ENCODE data around the gene PHB1. TPM values are rescaled to one million over a fixed set of nuclear protein-coding genes. Genes with fewer than 3 reads are reported as not detected.

PHB1 gene
- total RNA-seq, 2 experiments from 2014 or later = 390 to 404 TPM

DNA sequence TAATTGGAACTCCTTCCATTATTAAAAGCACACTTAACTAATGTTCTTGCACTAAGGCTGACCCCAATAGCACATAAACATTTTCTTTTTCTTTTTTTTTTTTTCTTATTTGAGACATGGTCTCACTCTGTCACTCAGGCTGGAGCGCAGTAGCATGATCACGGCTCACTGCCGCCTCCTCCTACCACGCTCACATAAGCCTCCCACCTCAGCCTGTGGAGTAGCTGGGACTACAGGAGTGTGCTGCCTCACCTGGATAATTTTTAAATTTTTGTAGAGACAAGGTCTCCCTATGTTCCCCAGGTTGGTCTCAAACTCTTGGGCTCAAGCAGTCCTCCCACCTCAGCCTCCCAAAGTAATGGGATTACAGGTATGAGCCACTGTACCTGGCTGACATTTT lies 51.4 kb downstream of the PHB1 start:
- H3K4me1 Mint-ChIP-seq (ENCODE audit: low read depth) = peaks cover 27% of the 10 kb centered on the region
- DNase-seq = no peak
- H3K4me3 Mint-ChIP-seq = no peak overlapping the region
- no peaks in the 10 kb centered on the region for H3K9me3 Mint-ChIP-seq
- H3K27ac Mint-ChIP-seq = no peak overlapping the region
- intact Hi-C loops (cut with micrococcal nuclease) = loop anchor here (5.0 kb wide), 1 partner anchor 694 kb away; the partner anchor contains the start of gene ITGA3
- CTCF ChIA-PET = interaction anchor here (1.0 to 1.8 kb wide), 5 partner anchors 24 to 193 kb away, joined by 3 to 5 read pairs (median 3); no protein-coding TSS in a partner anchor
- no peaks in the 10 kb centered on the region for H3K27me3 Mint-ChIP-seq (ENCODE audit: low read depth)
- H3K36me3 Mint-ChIP-seq (ENCODE audit: low read depth) = no peaks in the 10 kb centered on the region

- no peaks in the 10 kb centered on the region for H3K27me3 Mint-ChIP-seq (ENCODE audit: low read depth)
- H3K4me3 Mint-ChIP-seq = peak overlapping the region; percentile 86
- no peak for DNase-seq
- H3K9me3 Mint-ChIP-seq = no peaks in the 10 kb centered on the region
- intact Hi-C loops (cut with micrococcal nuclease) = loop anchor here (1.0 to 5.0 kb wide), 6 partner anchors 20 to 695 kb away; partner anchors contain the start of genes FAM117A, ITGA3 and SPOP
- CTCF ChIA-PET = interaction anchor here (0.6 to 1.2 kb wide), 5 partner anchors 24 to 205 kb away, joined by 3 to 5 read pairs (median 3); no protein-coding TSS in a partner anchor
- H3K4me1 Mint-ChIP-seq (ENCODE audit: low read depth) = peaks cover 32% of the 10 kb centered on the region
- H3K27ac Mint-ChIP-seq = peak overlapping the region; percentile 83
- no peaks in the 10 kb centered on the region for H3K36me3 Mint-ChIP-seq (ENCODE audit: low read depth)
Observed at GRCh38 chr17:49362723-49363117, 52.0 kb downstream of the PHB1 start.

DNA sequence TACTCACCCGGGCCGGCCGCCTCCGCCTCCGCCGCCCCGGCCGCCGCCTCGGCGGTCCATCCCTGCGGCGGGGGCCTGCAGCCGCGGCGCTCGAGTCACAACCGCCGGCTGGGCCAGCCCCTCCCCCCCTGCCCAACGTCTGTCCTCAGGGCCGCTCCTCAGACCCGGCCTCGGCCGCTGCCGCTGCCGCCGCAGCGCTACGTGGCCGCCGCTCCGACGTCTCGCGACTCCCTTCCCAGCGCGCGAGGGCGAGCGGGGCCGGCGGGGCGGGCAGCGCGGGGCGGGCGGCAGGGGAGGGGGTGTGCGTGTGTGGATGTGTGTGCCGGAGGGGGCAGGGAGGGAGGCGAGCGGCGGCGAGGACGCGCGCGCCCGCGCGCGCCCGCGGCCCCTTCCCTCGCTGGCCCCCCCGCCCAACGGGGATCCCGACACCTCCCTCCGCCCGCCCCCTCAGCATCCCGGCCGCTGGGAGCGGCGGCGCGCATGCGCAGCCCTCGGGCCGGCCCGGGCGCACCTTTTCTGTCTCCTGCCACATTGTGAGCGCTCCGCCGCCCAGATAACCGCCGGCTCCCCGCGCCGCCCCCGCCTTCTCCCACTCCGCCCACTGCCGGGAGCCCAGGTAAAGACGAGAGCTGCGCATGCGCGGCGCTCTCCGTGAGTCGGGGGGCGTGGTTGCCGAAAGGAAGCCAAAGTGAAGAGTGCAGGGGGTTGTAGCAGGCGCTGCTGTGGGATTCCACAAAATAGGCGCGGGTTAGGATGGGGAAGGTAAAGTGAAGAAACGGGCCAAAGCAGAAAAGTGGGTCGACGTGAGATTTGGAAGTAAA lies 52.6 kb downstream of the PHB1 start, which contains the start of gene ZNF652:
Gene ZNF652 (minus strand): TSS at position 349 of the 821 bp plus-strand sequence. CDS start 44,525 bp downstream, outside the sequence.
- intact Hi-C loops (cut with micrococcal nuclease) = loop anchor here (1.0 to 5.0 kb wide), 10 partner anchors 9 to 695 kb away; partner anchors contain the start of genes FAM117A, ITGA3, PHB1 and SPOP
- Mint-ChIP-seq H3K27me3 (ENCODE audit: low read depth) (no peaks in the 10 kb centered on the region), H3K4me3 (peak within 1 kb of the TSS; percentile 90), H3K4me1 (ENCODE audit: low read depth) (peaks cover 37% of the 10 kb centered on the region), H3K27ac (peak within 1 kb of the TSS; percentile 93), H3K9me3 (no peaks in the 10 kb centered on the region), H3K36me3 (ENCODE audit: low read depth) (no peaks in the 10 kb centered on the region)
- peak; percentile 91 for DNase-seq
- CTCF ChIA-PET = interaction anchor here (0.6 to 1.2 kb wide), 4 partner anchors 20 to 205 kb away, joined by 3 read pairs; no protein-coding TSS in a partner anchor

- no peaks in the 10 kb centered on the region for H3K9me3 Mint-ChIP-seq
- intact Hi-C loops (cut with micrococcal nuclease) = loop anchor here (1.0 to 5.0 kb wide), 5 partner anchors 8 to 696 kb away; partner anchors contain the start of genes ITGA3 and PHB1
- H3K4me1 Mint-ChIP-seq (ENCODE audit: low read depth) = peaks cover 40% of the 10 kb centered on the region
- DNase-seq = peak; percentile 63
- CTCF ChIA-PET = interaction anchor here (0.6 to 1.6 kb wide), 5 partner anchors 19 to 284 kb away, joined by 3 to 6 read pairs (median 3); no protein-coding TSS in a partner anchor
- H3K4me3 Mint-ChIP-seq = peak overlapping the region; percentile 90
- H3K27ac Mint-ChIP-seq = peak overlapping the region; percentile 93
- H3K36me3 Mint-ChIP-seq (ENCODE audit: low read depth) = no peaks in the 10 kb centered on the region
- no peaks in the 10 kb centered on the region for H3K27me3 Mint-ChIP-seq (ENCODE audit: low read depth)
Observed at GRCh38 chr17:49361129-49361901, 53.4 kb downstream of the PHB1 start.

GRCh38 chr17:49360796-49361128 lies 53.9 kb downstream of the PHB1 start:
- H3K27ac Mint-ChIP-seq = peak overlapping the region; percentile 93
- H3K27me3 Mint-ChIP-seq (ENCODE audit: low read depth) = no peaks in the 10 kb centered on the region
- CTCF ChIA-PET = interaction anchor here (0.6 to 1.6 kb wide), 8 partner anchors 8 to 284 kb away, joined by 3 to 6 read pairs (median 3); no protein-coding TSS in a partner anchor
- no peaks in the 10 kb centered on the region for H3K9me3 Mint-ChIP-seq
- H3K36me3 Mint-ChIP-seq (ENCODE audit: low read depth) = no peaks in the 10 kb centered on the region
- peak overlapping the region; percentile 90 for H3K4me3 Mint-ChIP-seq
- peak; percentile 79 for DNase-seq
- H3K4me1 Mint-ChIP-seq (ENCODE audit: low read depth) = peaks cover 40% of the 10 kb centered on the region
- intact Hi-C loops (cut with micrococcal nuclease) = loop anchor here (1.0 to 5.0 kb wide), 5 partner anchors 7 to 697 kb away; partner anchors contain the start of genes ITGA3 and PHB1

- peak; percentile 30 for DNase-seq
- Mint-ChIP-seq H3K4me1 (ENCODE audit: low read depth) (peaks cover 40% of the 10 kb centered on the region), H3K9me3 (no peaks in the 10 kb centered on the region), H3K36me3 (ENCODE audit: low read depth) (no peaks in the 10 kb centered on the region), H3K4me3 (peak overlapping the region; percentile 90), H3K27me3 (ENCODE audit: low read depth) (no peaks in the 10 kb centered on the region), H3K27ac (peak overlapping the region; percentile 93)
- intact Hi-C loops (cut with micrococcal nuclease) = loop anchor here (2.0 to 5.0 kb wide), 3 partner anchors 37 to 697 kb away; partner anchors contain the start of gene ITGA3
- CTCF ChIA-PET = interaction anchor here (0.6 to 2.4 kb wide), 10 partner anchors 8 to 276 kb away, joined by 3 to 11 read pairs (median 3); no protein-coding TSS in a partner anchor
Observed at GRCh38 chr17:49359990-49360795, 54.5 kb downstream of the PHB1 start.

- peak; percentile 52 for DNase-seq
- peak overlapping the region; percentile 47 for H3K27ac Mint-ChIP-seq
- intact Hi-C loops (cut with micrococcal nuclease) = loop anchor here (1.0 to 2.0 kb wide), 2 partner anchors 15 to 36 kb away; no protein-coding TSS in a partner anchor
- CTCF ChIA-PET = interaction anchor here (1.3 to 2.4 kb wide), 3 partner anchors 10 to 43 kb away, joined by 7 to 11 read pairs (median 10); no protein-coding TSS in a partner anchor
- peaks cover 44% of the 10 kb centered on the region for H3K4me1 Mint-ChIP-seq (ENCODE audit: low read depth)
- H3K36me3 Mint-ChIP-seq (ENCODE audit: low read depth) = no peaks in the 10 kb centered on the region
- H3K9me3 Mint-ChIP-seq = no peaks in the 10 kb centered on the region
- peak overlapping the region; percentile 40 for H3K4me3 Mint-ChIP-seq
- no peaks in the 10 kb centered on the region for H3K27me3 Mint-ChIP-seq (ENCODE audit: low read depth)
Observed at GRCh38 chr17:49358641-49359247, 55.9 kb downstream of the PHB1 start.

GRCh38 chr17:49357516-49357915 lies 57.2 kb downstream of the PHB1 start:
- H3K27me3 Mint-ChIP-seq (ENCODE audit: low read depth) = no peaks in the 10 kb centered on the region
- H3K4me1 Mint-ChIP-seq (ENCODE audit: low read depth) = peaks cover 53% of the 10 kb centered on the region
- intact Hi-C loops (cut with micrococcal nuclease) = no loop called here
- H3K36me3 Mint-ChIP-seq (ENCODE audit: low read depth) = no peaks in the 10 kb centered on the region
- H3K9me3 Mint-ChIP-seq = no peaks in the 10 kb centered on the region
- CTCF ChIA-PET = interaction anchor here (0.6 to 0.9 kb wide), 2 partner anchors 12 to 43 kb away, joined by 3 read pairs; no protein-coding TSS in a partner anchor
- no peak overlapping the region for H3K4me3 Mint-ChIP-seq
- DNase-seq = no peak
- H3K27ac Mint-ChIP-seq = no peak overlapping the region

DNA sequence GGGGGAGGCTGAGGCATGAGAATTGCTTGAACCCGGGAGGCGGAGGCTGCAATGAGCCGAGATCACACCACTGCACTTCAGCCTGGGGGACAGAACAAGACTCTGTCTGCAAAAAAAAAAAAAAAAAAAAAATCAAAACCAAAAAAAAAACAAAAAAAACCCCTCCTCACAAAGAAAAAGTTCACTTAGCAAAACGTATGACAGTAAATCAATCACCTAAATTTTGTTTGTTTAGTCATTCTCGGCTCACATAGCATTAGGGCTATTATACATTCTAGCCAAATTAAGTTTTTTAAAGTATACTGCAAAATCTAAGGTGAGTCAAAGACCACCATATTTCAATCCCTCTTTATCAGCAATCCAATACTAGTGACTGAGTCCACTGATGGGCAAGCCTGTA lies 58.4 kb downstream of the PHB1 start:
- no peak for DNase-seq
- Mint-ChIP-seq H3K36me3 (ENCODE audit: low read depth) (no peaks in the 10 kb centered on the region), H3K9me3 (no peaks in the 10 kb centered on the region), H3K4me1 (ENCODE audit: low read depth) (peaks cover 59% of the 10 kb centered on the region), H3K4me3 (no peak overlapping the region), H3K27ac (no peak overlapping the region), H3K27me3 (ENCODE audit: low read depth) (no peaks in the 10 kb centered on the region)
- intact Hi-C loops (cut with micrococcal nuclease) = no loop called here
- CTCF ChIA-PET = interaction anchor here (0.6 kb wide), 1 partner anchor 27 kb away, joined by 3 read pairs; no protein-coding TSS in a partner anchor

All from activated naive CD4-positive, alpha-beta T cell treated with anti-CD3 and anti-CD28 coated beads for 36 hours (primary cell).